MM.1S (cell line): ENCODE results near the gene CLEC1A.

Source experiments
- DNase-seq: peaks from one replicate; pipeline ENCODE4 v3.0.0-alpha.2; 2015
- H2AFZ ChIP-seq: fragments of 300-600 bp; sonication (generic); 2 replicates; pipeline ENCODE4 v1.6.0; 2016; ENCODE audit warnings: antibody characterized with exemption, low read length
- H3F3A ChIP-seq: fragments of 300-600 bp; sonication (generic); 2 replicates; pipeline ENCODE4 v1.6.1; 2016; ENCODE audit warnings: mild to moderate bottlenecking, antibody characterized with exemption, low read length, moderate library complexity, mixed read lengths; ENCODE audit not compliant: insufficient read depth
- H3K27ac ChIP-seq: fragments of 300-600 bp; sonication (generic); 2 replicates; pipeline ENCODE4 v1.5.1; 2016; ENCODE audit warnings: mild to moderate bottlenecking, low read length
- H3K27me3 ChIP-seq: fragments of 300-600 bp; sonication (generic); replicated peaks from 2 replicates; pipeline ENCODE4 v1.6.0; 2016; ENCODE audit warnings: low read length; ENCODE audit not compliant: insufficient read depth
- H3K36me3 ChIP-seq: fragments of 300-600 bp; sonication (generic); replicated peaks from 2 replicates; pipeline ENCODE4 v1.6.1; 2016; ENCODE audit warnings: mild to moderate bottlenecking, low read length, mixed read lengths; ENCODE audit not compliant: insufficient read depth
- H3K4me1 ChIP-seq: fragments of 300-600 bp; sonication (generic); 2 replicates; pipeline ENCODE4 v1.6.1; 2016; ENCODE audit warnings: low read length, mixed read lengths
- H3K4me2 ChIP-seq: fragments of 300-600 bp; sonication (generic); 2 replicates; pipeline ENCODE4 v1.6.0; 2016; ENCODE audit warnings: low read depth, low read length
- H3K4me3 ChIP-seq: fragments of 300-600 bp; sonication (generic); 2 replicates; pipeline ENCODE4 v1.5.1; 2016; ENCODE audit warnings: low read length, mixed read lengths
- H3K79me2 ChIP-seq: fragments of 300-600 bp; sonication (generic); 2 replicates; pipeline ENCODE4 v1.6.1; 2016; ENCODE audit warnings: mixed run types, low read length, mixed read lengths
- H3K9ac ChIP-seq: fragments of 300-600 bp; sonication (generic); 2 replicates; pipeline ENCODE4 v1.6.1; 2016; ENCODE audit warnings: low read length, mixed read lengths
- H3K9me2 ChIP-seq: fragments of 300-600 bp; sonication (generic); replicated peaks from 2 replicates; pipeline ENCODE4 v1.6.1; 2016; ENCODE audit warnings: mild to moderate bottlenecking, low read length, mixed read lengths; ENCODE audit not compliant: insufficient read depth
- H3K9me3 ChIP-seq: fragments of 300-600 bp; sonication (generic); replicated peaks from 2 replicates; pipeline ENCODE4 v1.6.1; 2016; ENCODE audit warnings: mild to moderate bottlenecking, low read length, mixed read lengths; ENCODE audit not compliant: insufficient read depth
- H4K20me1 ChIP-seq: fragments of 300-600 bp; sonication (generic); 2 replicates; pipeline ENCODE4 v1.6.1; 2016; ENCODE audit warnings: mild to moderate bottlenecking, low read length, moderate library complexity, mixed read lengths; ENCODE audit not compliant: insufficient read depth
- CTCF ChIP-seq: fragments of 300-600 bp; sonication (generic); IDR thresholded peaks from 2 replicates; pipeline ENCODE4 v1.5.1; 2016; ENCODE audit warnings: antibody characterized with exemption, low read length, mixed read lengths
- EZH2 ChIP-seq: fragments of 300-600 bp; sonication (generic); optimal IDR thresholded peaks from 2 replicates; pipeline ENCODE3; 2017; ENCODE audit warnings: low read depth, mild to moderate bottlenecking, antibody characterized with exemption, low read length, mixed read lengths
- EZH2phosphoT487 ChIP-seq: fragments of 300-600 bp; sonication (generic); IDR thresholded peaks from 2 replicates; pipeline ENCODE4 v1.6.1; 2018; ENCODE audit warnings: antibody characterized with exemption, low read length

Gene CLEC1A

GRCh38 chr12:10048526-10048925 is 50.3 kb downstream of the CLEC1A start:
- Histone ChIP-seq H3K4me3 (no peak overlapping the region), H3K27ac (no peak overlapping the region), H3K4me2 (no peak overlapping the region), H3K79me2 (no peaks in the 10 kb centered on the region), H3K27me3 (no peaks in the 10 kb centered on the region), H3K4me1 (peaks cover 41% of the 10 kb centered on the region), H2AFZ (no peak overlapping the region), H4K20me1 (no peaks in the 10 kb centered on the region), H3K9me3 (no peaks in the 10 kb centered on the region), H3K9ac (no peak overlapping the region), H3K9me2 (no peaks in the 10 kb centered on the region), H3F3A (peaks cover 16% of the 10 kb centered on the region), H3K36me3 (no peaks in the 10 kb centered on the region)
- TF ChIP-seq EZH2phosphoT487 = no peak
- TF ChIP-seq EZH2 = no peak
- no peak for TF ChIP-seq CTCF
- no peak for DNase-seq

- Histone ChIP-seq H3K4me2 (peak overlapping the region; percentile 52), H3K9me3 (no peaks in the 10 kb centered on the region), H3K9me2 (no peaks in the 10 kb centered on the region), H2AFZ (0 out of 2 replicates have a peak overlapping the region, but pooled peaks have one; percentile 4), H3F3A (peaks cover 13% of the 10 kb centered on the region; the same call in 1 of the 2 replicates), H3K27me3 (no peaks in the 10 kb centered on the region), H3K4me3 (0 out of 2 replicates have a peak overlapping the region, but pooled peaks have one; percentile 9), H3K4me1 (peaks cover 42% of the 10 kb centered on the region), H3K27ac (peak overlapping the region; percentile 95), H3K36me3 (no peaks in the 10 kb centered on the region), H4K20me1 (no peaks in the 10 kb centered on the region), H3K9ac (peak overlapping the region; percentile 52), H3K79me2 (no peaks in the 10 kb centered on the region)
- TF ChIP-seq CTCF (no peak), EZH2phosphoT487 (no peak), EZH2 (no peak)
- peak; percentile 95 for DNase-seq
Measured at GRCh38 chr12:10042167-10042566, 56.6 kb downstream of the CLEC1A start.

GRCh38 chr12:10033783-10034545 is 64.8 kb downstream of the CLEC1A start:
- no peak for TF ChIP-seq EZH2
- peak; percentile 59 for TF ChIP-seq CTCF
- no peak for TF ChIP-seq EZH2phosphoT487
- DNase-seq = peak; percentile 51
- no peaks in the 10 kb centered on the region for H3K36me3 ChIP-seq
- H3F3A ChIP-seq = no peaks in the 10 kb centered on the region
- no peaks in the 10 kb centered on the region for H3K9me3 ChIP-seq
- no peak overlapping the region for H3K27ac ChIP-seq
- H3K27me3 ChIP-seq = no peaks in the 10 kb centered on the region
- no peak overlapping the region for H3K4me3 ChIP-seq
- H3K9me2 ChIP-seq = no peaks in the 10 kb centered on the region
- H4K20me1 ChIP-seq = no peaks in the 10 kb centered on the region
- no peaks in the 10 kb centered on the region for H3K79me2 ChIP-seq
- no peak overlapping the region for H3K9ac ChIP-seq
- H2AFZ ChIP-seq = 0 out of 2 replicates have a peak overlapping the region, but pooled peaks have one; percentile 12
- H3K4me1 ChIP-seq = peaks cover 11% of the 10 kb centered on the region
- H3K4me2 ChIP-seq = no peak overlapping the region
